ENCODE results near the gene DELE1.

DELE1 gene

GRCh38 chr5:141968914-141969608 lies 45.4 kb downstream of the DELE1 start, which contains the start of gene RNF14:
RNF14 (plus strand) TSS chr5:141969105; CDS start chr5:141973589, 4,484 bp downstream.
- TF ChIP-seq CTCF (IDR thresholded peaks at IDR 0.05; ENCODE audit: low read depth, low read length): peak; percentile 66
- peak; percentile 77 for DNase-seq (ENCODE audit: extremely low read depth, low read depth)

- TF ChIP-seq CTCF (IDR thresholded peaks at IDR 0.05; ENCODE audit: low read depth, low read length): no peak
- no peak for DNase-seq (ENCODE audit: extremely low read depth, low read depth)
Observed at GRCh38 chr5:141969783-141970771, 46.4 kb downstream of the DELE1 start.

- TF ChIP-seq CTCF (IDR thresholded peaks at IDR 0.05; ENCODE audit: low read depth, low read length): no peak
- DNase-seq (ENCODE audit: extremely low read depth, low read depth): no peak
Observed at GRCh38 chr5:141973871-141974595, 50.4 kb downstream of the DELE1 start.

- TF ChIP-seq CTCF (IDR thresholded peaks at IDR 0.05; ENCODE audit: low read depth, low read length): no peak
Observed at GRCh38 chr5:141976176-141976575, 52.5 kb downstream of the DELE1 start.

GRCh38 chr5:141978389-141978788 lies 54.7 kb downstream of the DELE1 start:
- DNase-seq (ENCODE audit: extremely low read depth, low read depth): no peak
- TF ChIP-seq CTCF (IDR thresholded peaks at IDR 0.05; ENCODE audit: low read depth, low read length): no peak

More at GRCh38 chr5:141976176-141976575, 52.5 kb downstream of the DELE1 start:
- DNase-seq (ENCODE audit: extremely low read depth, low read depth): no peak

GRCh38 chr5:141982626-141983025 lies 59.0 kb downstream of the DELE1 start:
- DNase-seq (ENCODE audit: extremely low read depth, low read depth): no peak
- TF ChIP-seq CTCF (IDR thresholded peaks at IDR 0.05; ENCODE audit: low read depth, low read length): no peak
